Transverse colon (tissue), 4 donors: ENCODE data around the gene VPS4A.

ENCODE experiments used
- CTCF ChIP-seq, 5 experiments: fragments of 200-600 bp in 3 of 5; fragments of 450-650 bp in 2 of 5; sonication (generic) in 3 of 5; IDR thresholded peaks; 1 replicate in 2 of 5; 2 replicates in 3 of 5; pipeline ENCODE4 v1.5.1; 2016 to 2017; ENCODE audit warnings: antibody characterized with exemption in 5 of 5, inconsistent platforms in 3 of 5, mild to moderate bottlenecking in 2 of 5, moderate library complexity in 1 of 5
- POLR2AphosphoS5 ChIP-seq, 3 donors: sonication (generic); formaldehyde crosslinking; IDR thresholded peaks; one replicate each; pipeline ENCODE4 v1.6.1; 2016; ENCODE audit warnings: antibody characterized with exemption in 3 of 3

- TF ChIP-seq CTCF (IDR thresholded peaks at IDR 0.05) (no peak), POLR2AphosphoS5 (IDR thresholded peaks at IDR 0.05) (no peak)
Measured at GRCh38 chr16:69346683-69347082, 35.5 kb downstream of the VPS4A start.
